HG02798 (cell line): ENCODE results near the gene ELOVL1.

Experiments
- ATAC-seq: cut with Tn5 transposase; IDR thresholded peaks from one replicate; pipeline ENCODE4 v1.9.1; 2021; ENCODE audit warnings: mild to moderate bottlenecking; ENCODE audit not compliant: unreplicated experiment, poor library complexity

The ELOVL1 gene

DNA sequence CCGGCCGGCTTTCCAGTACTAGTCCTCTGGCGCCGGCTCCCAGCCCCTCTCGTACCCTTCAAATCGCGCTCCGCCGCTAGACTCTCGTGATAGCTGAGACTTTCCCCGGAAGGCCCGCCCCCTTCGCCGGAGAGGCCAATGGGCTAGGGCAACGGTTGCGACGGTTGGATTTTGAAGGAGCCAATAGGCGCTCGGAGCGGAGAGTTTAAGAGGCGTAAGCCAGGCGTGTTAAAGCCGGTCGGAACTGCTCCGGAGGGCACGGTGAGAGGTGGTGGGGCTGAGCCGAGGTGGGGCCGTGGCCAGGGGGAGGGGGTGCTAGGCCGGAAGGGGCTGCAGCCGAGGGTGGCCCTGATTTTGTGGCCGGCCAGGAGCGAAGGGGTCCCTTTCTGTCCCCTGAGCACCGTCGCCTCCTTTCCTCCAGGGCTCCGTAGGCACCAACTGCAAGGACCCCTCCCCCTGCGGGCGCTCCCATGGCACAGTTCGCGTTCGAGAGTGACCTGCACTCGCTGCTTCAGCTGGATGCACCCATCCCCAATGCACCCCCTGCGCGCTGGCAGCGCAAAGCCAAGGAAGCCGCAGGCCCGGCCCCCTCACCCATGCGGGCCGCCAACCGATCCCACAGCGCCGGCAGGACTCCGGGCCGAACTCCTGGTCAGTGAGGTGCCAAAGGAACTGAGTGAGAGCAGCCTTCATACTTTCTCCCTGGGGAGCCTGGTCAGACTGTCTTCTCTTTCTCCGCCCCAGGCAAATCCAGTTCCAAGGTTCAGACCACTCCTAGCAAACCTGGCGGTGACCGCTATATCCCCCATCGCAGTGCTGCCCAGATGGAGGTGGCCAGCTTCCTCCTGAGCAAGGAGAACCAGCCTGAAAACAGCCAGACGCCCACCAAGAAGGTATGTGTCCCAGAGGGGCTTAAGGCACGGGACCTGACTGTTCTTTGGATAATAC is 8.8 kb downstream of the ELOVL1 start, which contains the start of gene CDC20:
TSS of gene CDC20 (plus strand) at position 236 of the 948 bp plus-strand sequence. CDS start at position 471, 235 bp downstream.
- ATAC-seq = peak; percentile 95

- no peak for ATAC-seq
Measured at GRCh38 chr1:43358121-43358745, 9.6 kb downstream of the ELOVL1 start.

- no peak for ATAC-seq
Measured at GRCh38 chr1:43357251-43357650, 10.6 kb downstream of the ELOVL1 start.

- ATAC-seq = no peak
Measured at GRCh38 chr1:43354936-43355335, 12.9 kb downstream of the ELOVL1 start.

GRCh38 chr1:43354471-43354870 is 13.3 kb downstream of the ELOVL1 start:
- no peak for ATAC-seq

GRCh38 chr1:43352881-43353280 is 14.9 kb downstream of the ELOVL1 start:
- no peak for ATAC-seq

DNA sequence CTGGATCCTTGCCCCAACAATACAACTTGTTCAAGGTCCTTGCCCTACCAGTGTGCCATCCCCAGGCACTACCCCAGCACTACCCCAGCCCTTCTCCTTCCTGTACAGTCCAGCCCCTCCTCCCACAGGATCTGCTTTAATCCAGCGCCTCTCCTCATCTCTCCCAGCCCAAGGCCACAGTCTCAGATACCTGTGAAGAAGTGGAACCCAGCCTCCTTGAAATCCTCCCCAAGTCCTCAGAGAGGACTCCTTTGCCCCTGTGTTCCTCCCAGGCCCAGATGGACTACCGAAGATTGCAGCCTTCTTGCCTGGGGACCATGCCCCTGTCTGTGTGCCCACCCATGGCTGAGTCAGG is 15.5 kb downstream of the ELOVL1 start:
- ATAC-seq = no peak

GRCh38 chr1:43351421-43352350 is 16.1 kb downstream of the ELOVL1 start:
- no peak for ATAC-seq

- ATAC-seq = no peak
Measured at GRCh38 chr1:43350976-43351375, 16.8 kb downstream of the ELOVL1 start.

GRCh38 chr1:43349594-43350306 is 18.1 kb downstream of the ELOVL1 start:
- ATAC-seq = no peak

DNA sequence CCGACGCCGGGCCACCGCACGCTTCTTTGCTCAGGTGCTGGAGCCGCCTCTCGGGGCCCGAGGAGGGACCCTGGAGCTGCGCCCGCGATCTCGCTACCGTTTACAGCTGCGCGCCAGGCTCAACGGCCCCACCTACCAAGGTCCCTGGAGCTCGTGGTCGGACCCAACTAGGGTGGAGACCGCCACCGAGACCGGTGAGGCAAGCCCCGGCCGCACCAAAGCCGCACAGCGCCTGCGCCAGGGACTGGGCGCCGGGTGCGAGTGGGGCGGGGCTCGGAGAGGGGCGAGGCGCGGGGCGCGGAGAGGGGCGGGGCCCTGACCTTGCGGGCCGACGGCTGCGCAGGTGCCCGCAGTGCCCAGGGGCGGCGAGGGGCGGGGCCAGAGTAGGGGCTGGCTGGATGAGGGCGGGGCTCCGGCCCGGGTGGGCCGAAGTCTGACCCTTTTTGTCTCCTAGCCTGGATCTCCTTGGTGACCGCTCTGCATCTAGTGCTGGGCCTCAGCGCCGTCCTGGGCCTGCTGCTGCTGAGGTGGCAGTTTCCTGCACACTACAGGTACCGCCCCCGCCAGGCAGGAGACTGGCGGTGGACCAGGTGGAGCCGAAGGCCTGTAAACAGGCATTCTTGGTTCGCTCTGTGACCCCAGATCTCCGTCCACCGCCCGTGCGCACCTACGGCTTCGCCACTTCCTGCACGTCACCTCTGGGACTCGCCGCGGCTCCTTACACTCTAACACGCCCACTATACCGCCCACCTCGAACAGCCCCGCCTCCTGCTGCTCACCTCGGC is 18.8 kb downstream of the ELOVL1 start:
- ATAC-seq = no peak

- ATAC-seq = no peak
Measured at GRCh38 chr1:43348343-43348808, 19.4 kb downstream of the ELOVL1 start.

DNA sequence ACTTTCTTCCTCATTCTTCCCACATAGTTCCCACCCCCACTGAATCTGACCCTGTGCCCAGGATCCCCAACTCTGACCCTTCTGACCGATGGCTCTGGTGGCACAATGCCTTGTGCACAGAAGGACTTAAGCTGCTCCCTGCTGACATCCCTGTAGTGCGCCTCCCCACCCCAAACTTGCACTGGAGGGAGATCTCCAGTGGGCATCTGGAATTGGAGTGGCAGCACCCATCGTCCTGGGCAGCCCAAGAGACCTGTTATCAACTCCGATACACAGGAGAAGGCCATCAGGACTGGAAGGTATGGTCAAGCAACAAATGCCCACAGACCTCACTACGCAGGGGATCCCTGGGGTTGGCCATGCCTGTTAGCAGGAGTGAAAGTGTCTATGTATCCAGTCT is 21.2 kb downstream of the ELOVL1 start:
- no peak for ATAC-seq

GRCh38 chr1:43345120-43345519 is 22.7 kb downstream of the ELOVL1 start:
- ATAC-seq = no peak

DNA sequence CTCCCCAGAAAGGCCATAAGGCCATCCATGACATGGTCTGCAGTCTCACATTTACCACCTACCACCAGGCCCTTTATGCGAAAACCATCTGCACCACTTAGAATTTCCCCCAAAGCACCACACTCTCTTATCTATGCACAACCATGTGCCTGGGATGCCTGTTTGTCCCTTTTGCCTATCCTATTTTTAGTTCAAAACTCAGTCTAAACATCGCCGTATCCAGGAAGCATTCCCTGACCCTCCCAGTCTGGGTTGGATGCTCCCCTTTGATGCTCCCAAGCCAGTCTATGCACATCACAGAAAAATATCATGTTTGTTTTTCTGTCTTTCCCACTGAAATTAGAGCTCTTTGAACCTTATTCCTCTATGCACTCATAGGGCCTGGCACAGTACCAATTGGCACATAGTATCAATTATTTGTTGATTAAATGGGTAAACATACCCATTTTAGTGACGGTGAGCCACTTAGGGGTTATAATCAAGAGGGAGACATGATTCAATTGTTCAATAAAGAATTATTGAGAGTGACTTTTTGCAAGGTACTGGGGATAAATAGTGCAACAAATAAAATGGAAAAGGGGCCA is 23.5 kb downstream of the ELOVL1 start:
- no peak for ATAC-seq

DNA sequence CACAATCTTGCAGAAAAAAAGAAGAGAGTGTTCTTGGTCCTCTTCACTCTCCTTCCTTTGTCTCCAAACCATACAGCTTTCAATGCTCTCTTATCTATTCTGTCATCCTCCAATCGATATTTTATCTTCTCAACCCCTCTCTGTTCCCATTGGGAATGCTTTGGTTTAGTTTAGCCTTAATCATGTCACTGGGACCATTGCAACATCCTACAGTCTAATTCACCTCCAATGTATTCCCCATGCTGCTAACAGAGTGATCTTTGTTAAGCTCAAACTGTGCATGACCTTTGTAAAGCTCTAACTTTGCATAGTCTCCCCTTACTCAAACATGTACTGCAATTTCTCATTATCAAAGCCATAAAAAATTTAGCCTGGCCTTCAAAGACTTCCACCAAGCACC is 27.3 kb downstream of the ELOVL1 start:
- ATAC-seq = no peak

DNA sequence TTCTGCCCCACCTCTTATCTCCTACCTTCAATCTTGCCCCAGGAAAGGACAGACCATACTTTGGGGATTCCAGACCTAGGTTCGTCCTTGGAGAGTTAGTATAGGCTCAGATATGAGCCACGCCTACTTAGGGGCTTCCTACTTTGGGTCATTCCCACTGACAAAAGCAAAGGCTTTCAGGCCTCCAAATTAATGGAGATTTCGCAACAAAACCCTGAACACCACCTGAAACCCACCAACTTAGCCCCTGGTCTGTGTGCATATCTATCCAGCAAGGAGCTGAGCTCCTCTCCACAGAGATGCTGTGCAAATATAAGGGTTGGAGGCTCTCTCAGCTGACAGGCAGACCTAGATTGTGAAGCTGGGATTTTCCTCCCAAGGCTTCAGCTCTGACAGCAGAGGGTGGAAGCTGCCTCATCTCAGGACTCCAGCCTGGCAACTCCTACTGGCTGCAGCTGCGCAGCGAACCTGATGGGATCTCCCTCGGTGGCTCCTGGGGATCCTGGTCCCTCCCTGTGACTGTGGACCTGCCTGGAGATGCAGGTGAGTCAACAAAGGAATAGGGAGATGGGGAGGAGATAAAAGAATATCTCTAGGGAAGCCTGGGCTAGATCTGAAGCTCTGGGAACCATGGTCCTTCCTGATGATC is 28.1 kb downstream of the ELOVL1 start:
- ATAC-seq = no peak

GRCh38 chr1:43338001-43338400 is 29.8 kb downstream of the ELOVL1 start:
- ATAC-seq = no peak
